ENCODE measurements around the gene CDC42EP5.

DNA sequence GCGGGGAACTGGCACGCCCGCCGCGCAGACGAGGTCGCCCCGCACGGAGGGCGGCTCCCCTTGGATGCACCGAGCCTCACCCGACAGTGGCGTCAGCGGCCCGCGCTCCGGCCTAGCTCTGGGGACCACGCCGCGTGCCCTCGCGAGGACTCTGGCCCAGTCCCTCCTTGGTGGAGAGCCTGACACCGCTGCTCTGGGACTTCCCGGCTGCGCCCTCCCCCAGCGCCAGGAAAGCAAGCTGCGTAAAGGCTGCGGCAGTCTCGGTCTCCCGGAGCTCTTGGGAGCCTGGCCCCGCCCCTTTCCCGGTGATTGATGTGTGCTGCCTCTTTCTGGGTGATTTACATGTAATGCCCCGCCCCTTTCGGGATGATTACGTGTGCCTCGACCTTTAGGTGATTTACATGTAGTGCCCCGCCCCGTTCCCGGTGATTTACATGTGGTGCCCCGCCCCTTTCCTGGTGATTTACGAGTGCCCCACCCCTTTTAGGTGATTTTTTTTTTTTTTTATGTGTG lies 9.5 kb downstream of the CDC42EP5 start, which contains the start of gene LENG9:
- TF ChIP-seq CTCF (IDR thresholded peaks at IDR 0.05) (no peak), EZH2 (IDR thresholded peaks at IDR 0.05; ENCODE audit: borderline replicate concordance, insufficient read depth, low read depth, low read length, poor library complexity, severe bottlenecking) (no peak)

Measured in B cell (primary cell).